H1 (cell line): ENCODE data around the gene YWHAQ.

ENCODE experiments used
- CTCF ChIP-seq, 3 experiments: IDR thresholded peaks; 1 replicate in 2 of 3; 2 replicates in 1 of 3; pipeline versions ENCODE4 v1.5.1 to v1.6.1; 2011; ENCODE audit warnings: low read length in 3 of 3, mild to moderate bottlenecking in 3 of 3, inconsistent platforms in 2 of 3, low read depth in 1 of 3, moderate library complexity in 1 of 3; ENCODE audit not compliant: insufficient read depth in 1 of 3; ENCODE audit errors: control extremely low read depth in 1 of 3
- KDM1A ChIP-seq: fragments of 200-600, 300-600 bp; sonication (generic); IDR thresholded peaks from 2 replicates; pipeline ENCODE4 v1.7.1; 2016; ENCODE audit warnings: mild to moderate bottlenecking, low read length, borderline replicate concordance
- POLR2AphosphoS5 ChIP-seq: IDR thresholded peaks from 2 replicates; pipeline ENCODE4 v1.6.1; 2011; ENCODE audit warnings: low read depth, low read length

- TF ChIP-seq POLR2AphosphoS5 (no peak), KDM1A (no peak), CTCF (IDR thresholded peaks at IDR 0.05; ENCODE audit: control extremely low read depth in 1 of 3, insufficient read depth in 1 of 3, low read depth in 1 of 3, low read length in 3 of 3) (no peak)
These were observed 25.5 kb upstream of the YWHAQ start for GRCh38 chr2:9656270-9656766.
